Right lobe of liver (tissue), 6 donors: ENCODE data around the gene SLC25A17. TPM values are rescaled to one million over a fixed set of nuclear protein-coding genes. Genes with fewer than 3 reads are reported as not detected.
A peak's percentile ranks its signal among the peaks of the same experiment; 100 is the strongest.
"Not testable (repeated sequence)": the region's sequence is repeated elsewhere in the genome, so short reads cannot be mapped to it uniquely, and the experiment has no call there.

Experiments
- ATAC-seq, 4 donors: fragments of 200-7000 bp; cut with Tn5 transposase; one replicate each; pipeline ENCODE4 v1.9.1; 2020; ENCODE audit warnings: mild to moderate bottlenecking in 4 of 4, moderate library complexity in 4 of 4
- DNase-seq, 3 donors: peaks; one replicate each; pipeline ENCODE4 v3.0.0-alpha.2; 2020
- H3K27ac ChIP-seq, 3 donors: fragments of 200-600 bp; one replicate each; pipeline ENCODE4 v1.8.0; 2022
- H3K27me3 ChIP-seq, 2 donors: fragments of 200-600 bp; one replicate each; pipeline ENCODE4 v1.8.0; 2022
- H3K36me3 ChIP-seq, 4 donors: fragments of 200-600 bp; sonication (generic) in 1 of 4; one replicate each; pipeline versions ENCODE4 v1.5.1 to v1.8.0; 2017 to 2022; ENCODE audit warnings: control low read depth in 1 of 4
- H3K4me1 ChIP-seq, 4 donors: fragments of 200-600 bp; sonication (generic) in 1 of 4; one replicate each; pipeline versions ENCODE4 v1.5.1 to v1.8.0; 2017 to 2022; ENCODE audit warnings: control low read depth in 1 of 4
- H3K4me3 ChIP-seq, 3 donors: fragments of 200-600 bp; one replicate each; pipeline ENCODE4 v1.8.0; 2022
- H3K9me3 ChIP-seq, 4 donors: fragments of 200-600 bp; sonication (generic) in 1 of 4; one replicate each; pipeline versions ENCODE4 v1.5.1 to v1.8.0; 2017 to 2022; ENCODE audit warnings: control low read depth in 1 of 4
- POLR2A ChIP-seq: fragments of 450-650 bp; IDR thresholded peaks from one replicate; pipeline ENCODE4 v1.6.1; 2017; ENCODE audit warnings: antibody characterized with exemption, mild to moderate bottlenecking
- WGBS: methylation state at CpG from one replicate; pipeline ENCODE4 v1.1.6; 2018; ENCODE audit warnings: low coverage, low lambda C conversion rate; ENCODE audit not compliant: insufficient coverage; ENCODE audit errors: missing lambda C conversion rate; 5-methylcytosine and 5-hydroxymethylcytosine counted together
- intact Hi-C, 2 donors: fragments of 100-400 bp; cut with DNase I; formaldehyde crosslinking; loops; one replicate each; pipeline versions ENCODE4 v1.11.2 to v1.14.1; 2022
- total RNA-seq, 6 experiments: library from RNA; depleted of rRNA in 2 of 6; stranded (reverse); fragments of >200 nt in 2 of 6; fragmentation: NEBNext Ultra II Directional in 3 of 6; extraction: Animal tissue kit (Norgen Biotek cat#: 25700) in 3 of 6; gene quantifications; one replicate each; pipeline versions ENCODE4 v1.1.0 to v1.2.4, GENCODE V29; 2016 to 2023
- TF ChIP-seq, protein P1 (sequence below), 4 donors: fragments of 200-600 bp in 3 of 4; fragments of 450-650 bp in 1 of 4; IDR thresholded peaks; one replicate each; pipeline versions ENCODE4 v1.5.1 to v1.8.0; 2016 to 2022; ENCODE audit warnings: antibody characterized with exemption in 4 of 4, mild to moderate bottlenecking in 2 of 4
- donor health status: DM: no; HTN: yes; CAD: no.
- donor health status: DM: no; HTN: no; CAD: no.
- donor health status: DM: no; HTN: no; CAD: no.
- donor health status: DM: no; HTN: yes; CAD: no.
- donor health status: DM: no; HTN: yes; CAD: no.

SLC25A17 gene
- total RNA-seq, 6 experiments from 2014 or later = 10.9 to 15.5 (median 13.0) TPM

GRCh38 chr22:40834619-40835018 is 15.5 kb upstream of the SLC25A17 start:
- no peak overlapping the region for H3K27ac ChIP-seq
- intact Hi-C loops = no loop called here
- no peaks in the 10 kb centered on the region for H3K27me3 ChIP-seq
- peaks cover 0 to 14% (median 0%) of the 10 kb centered on the region in 4 donors for H3K4me1 ChIP-seq
- no peak for TF ChIP-seq POLR2A
- TF ChIP-seq, protein P1, sequence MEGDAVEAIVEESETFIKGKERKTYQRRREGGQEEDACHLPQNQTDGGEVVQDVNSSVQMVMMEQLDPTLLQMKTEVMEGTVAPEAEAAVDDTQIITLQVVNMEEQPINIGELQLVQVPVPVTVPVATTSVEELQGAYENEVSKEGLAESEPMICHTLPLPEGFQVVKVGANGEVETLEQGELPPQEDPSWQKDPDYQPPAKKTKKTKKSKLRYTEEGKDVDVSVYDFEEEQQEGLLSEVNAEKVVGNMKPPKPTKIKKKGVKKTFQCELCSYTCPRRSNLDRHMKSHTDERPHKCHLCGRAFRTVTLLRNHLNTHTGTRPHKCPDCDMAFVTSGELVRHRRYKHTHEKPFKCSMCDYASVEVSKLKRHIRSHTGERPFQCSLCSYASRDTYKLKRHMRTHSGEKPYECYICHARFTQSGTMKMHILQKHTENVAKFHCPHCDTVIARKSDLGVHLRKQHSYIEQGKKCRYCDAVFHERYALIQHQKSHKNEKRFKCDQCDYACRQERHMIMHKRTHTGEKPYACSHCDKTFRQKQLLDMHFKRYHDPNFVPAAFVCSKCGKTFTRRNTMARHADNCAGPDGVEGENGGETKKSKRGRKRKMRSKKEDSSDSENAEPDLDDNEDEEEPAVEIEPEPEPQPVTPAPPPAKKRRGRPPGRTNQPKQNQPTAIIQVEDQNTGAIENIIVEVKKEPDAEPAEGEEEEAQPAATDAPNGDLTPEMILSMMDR (IDR thresholded peaks at IDR 0.05) = no peak
- ATAC-seq (no peak), DNase-seq (no peak)
- H3K36me3 ChIP-seq = peaks cover 0 to 83% (median 34%) of the 10 kb centered on the region in 4 donors
- no peak overlapping the region for H3K4me3 ChIP-seq
- WGBS = 96% methylated on average over 3 of the region's 3 CpGs
- H3K9me3 ChIP-seq = no peaks in the 10 kb centered on the region

DNA sequence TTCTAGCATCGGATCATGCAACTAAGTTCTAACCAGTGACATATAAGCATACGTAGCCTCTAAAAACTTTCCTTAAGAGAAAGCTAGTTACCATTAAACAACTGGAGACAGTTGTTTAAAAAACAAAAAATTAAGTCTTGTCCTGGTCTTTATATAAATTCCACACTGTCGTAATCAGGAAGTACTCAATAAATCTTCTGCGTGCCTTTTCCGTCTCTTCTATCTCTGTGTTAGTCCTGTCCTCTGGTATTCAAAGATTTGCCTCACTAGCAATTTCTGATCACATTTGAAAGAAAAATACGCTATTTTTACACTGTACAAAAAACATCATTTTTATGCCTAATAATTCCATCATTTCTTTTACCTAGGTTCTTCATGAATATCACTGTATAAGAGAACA is 10.0 kb upstream of the SLC25A17 start:
- no peaks in the 10 kb centered on the region for H3K27me3 ChIP-seq
- H3K9me3 ChIP-seq = no peaks in the 10 kb centered on the region
- H3K27ac ChIP-seq = no peak overlapping the region
- H3K4me1 ChIP-seq = peaks cover 0 to 30% (median 5%) of the 10 kb centered on the region in 4 donors
- 68% methylated on average over 6 of the region's 6 CpGs for WGBS
- ATAC-seq (peak in 1 of 4 donors; percentile 33), DNase-seq (no peak)
- H3K4me3 ChIP-seq = no peak overlapping the region
- no peak for TF ChIP-seq POLR2A
- TF ChIP-seq, protein P1 (IDR thresholded peaks at IDR 0.05) = no peak
- intact Hi-C loops = no loop called here
- H3K36me3 ChIP-seq = peaks cover 0 to 59% (median 23%) of the 10 kb centered on the region in 4 donors

- 37% methylated on average over 7 of the region's 7 CpGs for WGBS
- H3K36me3 ChIP-seq = peaks cover 0 to 63% (median 20%) of the 10 kb centered on the region in 4 donors
- DNase-seq (peak; percentile 70 to 81 (median 80)), ATAC-seq (peak; percentile 77 to 87 (median 81))
- intact Hi-C loops = no loop called here
- no peaks in the 10 kb centered on the region for H3K9me3 ChIP-seq
- H3K27me3 ChIP-seq = no peaks in the 10 kb centered on the region
- TF ChIP-seq POLR2A = no peak
- TF ChIP-seq, protein P1 (IDR thresholded peaks at IDR 0.05) = no peak
- peak overlapping the region in 2 of 3 donors; percentile 39 to 72 for H3K27ac ChIP-seq
- peaks cover 0 to 20% (median 5%) of the 10 kb centered on the region in 4 donors for H3K4me1 ChIP-seq
- H3K4me3 ChIP-seq = no peak overlapping the region
Measured at GRCh38 chr22:40826984-40827741, 8.0 kb upstream of the SLC25A17 start.

- H3K27me3 ChIP-seq, intact Hi-C loops, DNase-seq, H3K4me3 ChIP-seq, H3K9me3 ChIP-seq: not testable (repeated sequence)
- peaks cover 0 to 54% (median 18%) of the 10 kb centered on the region in 4 donors for H3K36me3 ChIP-seq
- ATAC-seq = peak in 3 of 4 donors; percentile 24 to 50 (median 26)
- H3K4me1 ChIP-seq = peaks cover 0 to 18% (median 5%) of the 10 kb centered on the region in 4 donors
- peak overlapping the region; percentile 20 to 72 (median 27) for H3K27ac ChIP-seq
- no CpG with 5 or more reads among the region's 2 CpGs for WGBS
Measured at GRCh38 chr22:40826292-40826691, 7.1 kb upstream of the SLC25A17 start.

GRCh38 chr22:40823426-40823825 is 4.3 kb upstream of the SLC25A17 start:
- no peak overlapping the region for H3K4me3 ChIP-seq
- intact Hi-C loops = no loop called here
- peaks cover 0 to 27% (median 3%) of the 10 kb centered on the region in 4 donors for H3K36me3 ChIP-seq
- DNase-seq (no peak), ATAC-seq (no peak)
- H3K9me3 ChIP-seq = no peaks in the 10 kb centered on the region
- WGBS = 83% methylated on average over 1 of the region's 1 CpG
- H3K4me1 ChIP-seq = peaks cover 0 to 36% (median 9%) of the 10 kb centered on the region in 4 donors
- H3K27me3 ChIP-seq = no peaks in the 10 kb centered on the region
- TF ChIP-seq POLR2A = no peak
- TF ChIP-seq, protein P1 (IDR thresholded peaks at IDR 0.05) = no peak
- no peak overlapping the region for H3K27ac ChIP-seq
